DOHH2 (cell line): ENCODE data around the gene TMCO1.

Experiments used
- EZH2phosphoT487 ChIP-seq: fragments of 200-600 bp; sonication (generic); IDR thresholded peaks from 2 replicates; pipeline ENCODE4 v1.6.1; 2017; ENCODE audit warnings: borderline replicate concordance, mild to moderate bottlenecking, antibody characterized with exemption, low read length, moderate library complexity, mixed read lengths
- TF ChIP-seq, protein P1 (sequence below): fragments of 200-600 bp; sonication (generic); IDR thresholded peaks from one replicate; pipeline ENCODE4 v1.5.1; 2014; ENCODE audit warnings: antibody characterized with exemption, mild to moderate bottlenecking, low read depth, low read length; ENCODE audit not compliant: poor library complexity, severe bottlenecking

DNA sequence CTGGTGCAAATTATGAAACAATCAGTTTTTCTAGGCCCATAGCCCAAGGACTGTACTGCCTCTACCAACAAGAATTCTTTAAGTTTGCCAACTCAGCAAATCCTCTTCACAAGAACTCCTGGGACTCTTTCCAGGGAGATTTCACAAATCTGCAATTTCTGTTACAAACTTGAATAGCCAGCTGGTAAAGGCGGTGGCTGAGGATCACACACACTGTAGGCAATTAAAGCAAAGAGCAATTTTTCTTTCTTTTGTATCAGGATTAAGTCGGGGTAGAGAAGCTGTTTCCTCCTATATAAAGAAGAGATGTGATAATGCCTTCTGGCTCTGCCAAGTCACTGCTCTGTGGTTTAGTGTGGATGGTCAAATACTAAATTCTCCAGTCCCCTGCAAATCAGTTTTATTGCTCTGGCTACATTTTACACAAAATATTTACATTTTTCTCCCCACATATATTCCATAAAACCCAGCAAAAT, 72.0 kb downstream of the TMCO1 start:
- TF ChIP-seq, protein P1, sequence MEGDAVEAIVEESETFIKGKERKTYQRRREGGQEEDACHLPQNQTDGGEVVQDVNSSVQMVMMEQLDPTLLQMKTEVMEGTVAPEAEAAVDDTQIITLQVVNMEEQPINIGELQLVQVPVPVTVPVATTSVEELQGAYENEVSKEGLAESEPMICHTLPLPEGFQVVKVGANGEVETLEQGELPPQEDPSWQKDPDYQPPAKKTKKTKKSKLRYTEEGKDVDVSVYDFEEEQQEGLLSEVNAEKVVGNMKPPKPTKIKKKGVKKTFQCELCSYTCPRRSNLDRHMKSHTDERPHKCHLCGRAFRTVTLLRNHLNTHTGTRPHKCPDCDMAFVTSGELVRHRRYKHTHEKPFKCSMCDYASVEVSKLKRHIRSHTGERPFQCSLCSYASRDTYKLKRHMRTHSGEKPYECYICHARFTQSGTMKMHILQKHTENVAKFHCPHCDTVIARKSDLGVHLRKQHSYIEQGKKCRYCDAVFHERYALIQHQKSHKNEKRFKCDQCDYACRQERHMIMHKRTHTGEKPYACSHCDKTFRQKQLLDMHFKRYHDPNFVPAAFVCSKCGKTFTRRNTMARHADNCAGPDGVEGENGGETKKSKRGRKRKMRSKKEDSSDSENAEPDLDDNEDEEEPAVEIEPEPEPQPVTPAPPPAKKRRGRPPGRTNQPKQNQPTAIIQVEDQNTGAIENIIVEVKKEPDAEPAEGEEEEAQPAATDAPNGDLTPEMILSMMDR: no peak
- TF ChIP-seq EZH2phosphoT487: no peak
